Loucy (cell line): Measurements from ENCODE around the gene CAMK2D.

Experiments
- H2AFZ ChIP-seq: fragments of 200-600 bp; sonication (generic); 2 replicates; pipeline ENCODE4 v1.6.0; 2016; ENCODE audit warnings: antibody characterized with exemption, mild to moderate bottlenecking, low read length, moderate library complexity
- H3F3A ChIP-seq: fragments of 200-600 bp; 2 replicates; pipeline ENCODE4 v1.6.0; 2016; ENCODE audit warnings: antibody characterized with exemption, low read depth, mild to moderate bottlenecking
- H3K27me3 ChIP-seq: fragments of 200-600 bp; sonication (generic); 2 replicates; pipeline ENCODE4 v1.6.1; 2014; ENCODE audit warnings: low read length, mild to moderate bottlenecking; ENCODE audit not compliant: insufficient read depth, poor library complexity, severe bottlenecking
- H3K36me3 ChIP-seq: fragments of 200-600 bp; sonication (generic); 2 replicates; pipeline ENCODE4 v1.6.1; 2016; ENCODE audit warnings: low read length; ENCODE audit not compliant: insufficient read depth
- H3K4me1 ChIP-seq: fragments of 200-600 bp; sonication (generic); 2 replicates; pipeline ENCODE4 v1.5.1; 2014; ENCODE audit warnings: low read length, mild to moderate bottlenecking; ENCODE audit not compliant: insufficient read depth, poor library complexity, severe bottlenecking
- H3K4me2 ChIP-seq: fragments of 200-600 bp; sonication (generic); 2 replicates; pipeline ENCODE4 v1.6.0; 2014; ENCODE audit warnings: antibody characterized with exemption, low read length, low read depth, mild to moderate bottlenecking; ENCODE audit not compliant: poor library complexity, severe bottlenecking
- H3K4me3 ChIP-seq: fragments of 200-600 bp; sonication (generic); 2 replicates; pipeline ENCODE4 v1.5.1; 2014; ENCODE audit warnings: low read length, mild to moderate bottlenecking, mixed read lengths; ENCODE audit not compliant: poor library complexity, severe bottlenecking
- H3K79me2 ChIP-seq: fragments of 200-600 bp; sonication (generic); 2 replicates; pipeline ENCODE4 v1.6.1; 2014; ENCODE audit warnings: low read length; ENCODE audit not compliant: insufficient read depth
- H3K9ac ChIP-seq: fragments of 200-600 bp; sonication (generic); 2 replicates; pipeline ENCODE4 v1.6.0; 2014; ENCODE audit warnings: mild to moderate bottlenecking, low read depth, low read length, moderate library complexity; ENCODE audit not compliant: poor library complexity, severe bottlenecking
- H3K9me2 ChIP-seq: fragments of 200-600 bp; sonication (generic); replicated peaks from 2 replicates; pipeline ENCODE4 v1.6.1; 2016; ENCODE audit warnings: low read depth, low read length, mixed read lengths
- H3K9me3 ChIP-seq: fragments of 200-600 bp; sonication (generic); 2 replicates; pipeline ENCODE4 v1.6.1; 2014; ENCODE audit warnings: mild to moderate bottlenecking, antibody characterized with exemption, low read length, low read depth; ENCODE audit not compliant: insufficient read depth
- H4K20me1 ChIP-seq: fragments of 200-600 bp; sonication (generic); 2 replicates; pipeline ENCODE4 v1.6.0; 2014; ENCODE audit warnings: antibody characterized with exemption, low read length, mild to moderate bottlenecking; ENCODE audit not compliant: insufficient read depth, poor library complexity, severe bottlenecking
- EZH2phosphoT487 ChIP-seq: fragments of 200-600 bp; IDR thresholded peaks from 2 replicates; pipeline ENCODE4 v1.6.1; 2018; ENCODE audit warnings: antibody characterized with exemption, mild to moderate bottlenecking, moderate library complexity, borderline replicate concordance
- TF ChIP-seq, protein P1 (sequence below): fragments of 200-600 bp; sonication (generic); conservative IDR thresholded peaks from 2 replicates; pipeline ENCODE4 v1.5.1; 2014; ENCODE audit warnings: mild to moderate bottlenecking, antibody characterized with exemption, low read length

CAMK2D gene

DNA sequence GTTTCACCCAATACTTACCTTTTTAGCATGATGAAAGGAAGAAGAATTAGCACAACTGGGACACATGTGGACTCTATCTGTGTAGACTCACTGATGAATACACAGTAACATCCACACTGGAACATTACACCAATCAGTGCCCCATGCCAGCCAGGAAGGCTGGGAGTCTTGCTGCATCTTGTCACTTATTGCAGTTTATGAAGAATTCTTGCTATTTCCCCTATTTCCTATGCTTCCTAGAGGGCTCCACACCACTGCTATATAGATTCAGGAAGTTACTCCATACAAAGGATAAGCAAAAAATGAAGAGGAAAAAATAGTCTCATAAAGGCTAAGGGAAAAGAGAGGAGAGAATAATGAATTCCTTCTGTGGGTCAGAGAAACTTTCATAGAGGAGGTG lies 201.0 kb downstream of the CAMK2D start:
- Histone ChIP-seq H4K20me1 (no peaks in the 10 kb centered on the region), H3K79me2 (no peaks in the 10 kb centered on the region), H2AFZ (no peak overlapping the region), H3K4me2 (no peak overlapping the region), H3K36me3 (peaks cover 4% of the 10 kb centered on the region; the same call in 1 of the 2 replicates), H3K9me2 (no peaks in the 10 kb centered on the region), H3K27me3 (no peaks in the 10 kb centered on the region), H3K4me3 (no peak overlapping the region), H3K4me1 (peaks cover 51% of the 10 kb centered on the region), H3F3A (no peaks in the 10 kb centered on the region), H3K9me3 (peaks cover 6% of the 10 kb centered on the region; the same call in 1 of the 2 replicates), H3K9ac (no peak overlapping the region)
- TF ChIP-seq, protein P1, sequence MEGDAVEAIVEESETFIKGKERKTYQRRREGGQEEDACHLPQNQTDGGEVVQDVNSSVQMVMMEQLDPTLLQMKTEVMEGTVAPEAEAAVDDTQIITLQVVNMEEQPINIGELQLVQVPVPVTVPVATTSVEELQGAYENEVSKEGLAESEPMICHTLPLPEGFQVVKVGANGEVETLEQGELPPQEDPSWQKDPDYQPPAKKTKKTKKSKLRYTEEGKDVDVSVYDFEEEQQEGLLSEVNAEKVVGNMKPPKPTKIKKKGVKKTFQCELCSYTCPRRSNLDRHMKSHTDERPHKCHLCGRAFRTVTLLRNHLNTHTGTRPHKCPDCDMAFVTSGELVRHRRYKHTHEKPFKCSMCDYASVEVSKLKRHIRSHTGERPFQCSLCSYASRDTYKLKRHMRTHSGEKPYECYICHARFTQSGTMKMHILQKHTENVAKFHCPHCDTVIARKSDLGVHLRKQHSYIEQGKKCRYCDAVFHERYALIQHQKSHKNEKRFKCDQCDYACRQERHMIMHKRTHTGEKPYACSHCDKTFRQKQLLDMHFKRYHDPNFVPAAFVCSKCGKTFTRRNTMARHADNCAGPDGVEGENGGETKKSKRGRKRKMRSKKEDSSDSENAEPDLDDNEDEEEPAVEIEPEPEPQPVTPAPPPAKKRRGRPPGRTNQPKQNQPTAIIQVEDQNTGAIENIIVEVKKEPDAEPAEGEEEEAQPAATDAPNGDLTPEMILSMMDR = no peak
- TF ChIP-seq EZH2phosphoT487 = no peak

DNA sequence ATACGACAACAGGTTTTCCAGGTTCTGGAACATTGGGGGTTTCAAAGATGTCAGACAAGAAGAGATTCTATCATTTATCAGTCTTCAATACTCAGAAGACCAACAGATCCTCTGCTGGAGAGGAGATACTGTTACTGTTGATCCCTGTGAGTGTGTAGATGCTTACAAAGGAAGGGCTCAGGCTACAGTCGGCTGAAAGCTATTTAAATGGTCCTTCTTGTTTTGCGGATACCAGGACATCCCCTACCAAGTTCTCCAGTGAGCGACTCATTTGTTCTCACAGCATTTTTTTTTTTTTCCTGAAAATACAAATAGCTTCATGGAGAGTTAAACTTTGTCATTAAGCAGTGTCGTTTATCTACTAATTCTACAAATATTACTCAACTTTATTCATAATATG lies 201.6 kb downstream of the CAMK2D start:
- H2AFZ ChIP-seq = no peak overlapping the region
- no peaks in the 10 kb centered on the region for H3K79me2 ChIP-seq
- H3K4me1 ChIP-seq = peaks cover 45% of the 10 kb centered on the region
- H3K27me3 ChIP-seq = no peaks in the 10 kb centered on the region
- TF ChIP-seq EZH2phosphoT487 = no peak
- TF ChIP-seq, protein P1 = no peak
- H3F3A ChIP-seq = no peaks in the 10 kb centered on the region
- no peaks in the 10 kb centered on the region for H4K20me1 ChIP-seq
- no peak overlapping the region for H3K4me3 ChIP-seq
- H3K9me2 ChIP-seq = no peaks in the 10 kb centered on the region
- H3K36me3 ChIP-seq = peaks cover 4% of the 10 kb centered on the region; the same call in 1 of the 2 replicates
- no peak overlapping the region for H3K4me2 ChIP-seq
- no peak overlapping the region for H3K9ac ChIP-seq
- H3K9me3 ChIP-seq = peaks cover 6% of the 10 kb centered on the region; the same call in 1 of the 2 replicates

DNA sequence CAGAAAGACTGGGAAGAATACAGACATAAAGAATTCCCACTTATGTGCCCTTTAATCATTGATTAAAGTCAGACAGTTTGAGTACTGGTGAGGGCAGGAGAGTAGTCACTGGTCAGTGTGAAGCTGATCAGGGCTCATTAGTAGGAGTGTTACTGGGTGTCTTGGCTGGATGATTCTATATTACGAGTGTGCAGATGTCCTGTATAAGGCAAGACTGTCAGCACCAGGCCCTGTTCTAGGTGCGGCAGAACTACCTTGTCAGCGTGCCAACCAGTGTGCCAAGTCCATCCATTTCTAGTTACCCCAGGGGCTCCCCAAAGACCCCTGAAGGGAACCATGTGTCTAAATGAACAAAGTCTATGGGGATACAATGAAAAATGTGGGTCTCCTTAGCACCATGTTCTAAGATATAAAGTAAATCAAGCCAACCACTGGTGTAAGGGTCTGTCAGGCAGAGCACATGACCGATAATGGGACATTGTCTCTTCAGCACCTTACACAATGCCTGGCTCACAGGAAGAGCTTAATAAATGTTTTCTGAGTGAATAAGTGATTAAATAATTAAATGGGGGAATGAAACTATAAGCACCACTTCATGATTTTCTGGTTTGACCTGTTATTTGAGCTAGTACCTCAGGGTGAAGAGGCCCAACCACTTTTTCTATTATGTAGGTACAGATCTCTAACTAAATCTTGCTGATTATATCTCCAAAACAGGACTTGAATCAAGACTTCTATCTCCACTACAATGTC lies 205.0 kb downstream of the CAMK2D start:
- TF ChIP-seq, protein P1 = no peak
- no peak for TF ChIP-seq EZH2phosphoT487
- no peaks in the 10 kb centered on the region for H3K79me2 ChIP-seq
- H3K4me3 ChIP-seq = no peak overlapping the region
- no peaks in the 10 kb centered on the region for H3K9me3 ChIP-seq
- no peak overlapping the region for H3K9ac ChIP-seq
- H3F3A ChIP-seq = no peaks in the 10 kb centered on the region
- H3K27me3 ChIP-seq = no peaks in the 10 kb centered on the region
- peaks cover 15% of the 10 kb centered on the region for H3K4me1 ChIP-seq
- H2AFZ ChIP-seq = no peak overlapping the region
- no peaks in the 10 kb centered on the region for H3K9me2 ChIP-seq
- H4K20me1 ChIP-seq = no peaks in the 10 kb centered on the region
- no peak overlapping the region for H3K4me2 ChIP-seq
- no peaks in the 10 kb centered on the region for H3K36me3 ChIP-seq
